Stimulated activated effector memory CD8-positive, alpha-beta T cell treated with anti-CD3 and anti-CD28 coated beads, Interleukin-12 subunit alpha, Interleukin-12 subunit beta, amount 100 ng/mL, for 72 hours (primary cell): ENCODE data around the gene FOCAD.

Experiments used
- ATAC-seq: fragments of 150-1000 bp; cut with Tn5 transposase; 2 replicates; pipeline ENCODE4 v1.10.0; 2021
- DNase-seq, 2 donors: peaks; one replicate each; pipeline ENCODE4 v3.0.0; 2021 to 2022; ENCODE audit warnings: low spot score in 2 of 2
- H3K27ac Mint-ChIP-seq: one replicate; pipeline ENCODE4 v1.8.0; 2022; ENCODE audit warnings: mild to moderate bottlenecking, mixed read lengths
- H3K36me3 Mint-ChIP-seq: one replicate; pipeline ENCODE4 v1.8.0; 2022; ENCODE audit warnings: mild to moderate bottlenecking, mixed read lengths
- H3K4me1 Mint-ChIP-seq: one replicate; pipeline ENCODE4 v1.8.0; 2022; ENCODE audit warnings: mixed read lengths
- H3K4me3 Mint-ChIP-seq: one replicate; pipeline ENCODE4 v1.8.0; 2022; ENCODE audit warnings: mild to moderate bottlenecking, mixed read lengths
- H3K9me3 Mint-ChIP-seq: one replicate; pipeline ENCODE4 v1.8.0; 2022; ENCODE audit warnings: mixed read lengths

FOCAD gene

GRCh38 chr9:20835377-20836286 is 151.6 kb downstream of the FOCAD start:
- no peak overlapping the region for H3K27ac Mint-ChIP-seq
- no peaks in the 10 kb centered on the region for H3K36me3 Mint-ChIP-seq
- ATAC-seq = peak; percentile 52
- H3K9me3 Mint-ChIP-seq = no peaks in the 10 kb centered on the region
- DNase-seq = no peak
- H3K4me1 Mint-ChIP-seq = no peaks in the 10 kb centered on the region
- H3K4me3 Mint-ChIP-seq = no peak overlapping the region

GRCh38 chr9:20837166-20837565 is 153.1 kb downstream of the FOCAD start:
- H3K4me3 Mint-ChIP-seq = no peak overlapping the region
- H3K4me1 Mint-ChIP-seq = no peaks in the 10 kb centered on the region
- DNase-seq (no peak), ATAC-seq (no peak)
- H3K27ac Mint-ChIP-seq = no peak overlapping the region
- H3K9me3 Mint-ChIP-seq = peaks cover 6% of the 10 kb centered on the region
- no peaks in the 10 kb centered on the region for H3K36me3 Mint-ChIP-seq

- DNase-seq = no peak
- no peak for ATAC-seq
- H3K36me3 Mint-ChIP-seq = no peaks in the 10 kb centered on the region
- H3K9me3 Mint-ChIP-seq = peaks cover 6% of the 10 kb centered on the region
- H3K4me3 Mint-ChIP-seq = no peak overlapping the region
- H3K27ac Mint-ChIP-seq = no peak overlapping the region
- no peaks in the 10 kb centered on the region for H3K4me1 Mint-ChIP-seq
Observed at GRCh38 chr9:20838218-20838617, 154.2 kb downstream of the FOCAD start.

DNA sequence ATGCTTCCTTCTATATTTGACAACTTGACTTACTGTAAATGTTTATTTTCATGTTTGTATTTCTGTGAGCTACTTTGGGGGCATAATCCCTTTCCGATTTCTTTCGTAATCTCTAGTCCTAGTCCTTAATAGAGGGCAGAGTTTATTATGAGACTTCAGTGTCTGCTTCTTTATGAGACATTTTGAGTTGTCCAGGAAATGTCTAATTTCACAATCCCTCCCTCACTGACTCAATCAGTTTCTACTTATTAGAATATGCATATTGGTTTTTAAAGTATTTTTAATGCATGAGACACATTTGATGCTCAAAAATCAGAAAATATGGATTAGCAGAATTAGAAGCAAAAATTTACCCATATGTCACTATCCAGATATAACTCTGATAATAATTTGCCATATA is 160.9 kb downstream of the FOCAD start:
- no peak for ATAC-seq
- Mint-ChIP-seq H3K4me3 (no peak overlapping the region), H3K4me1 (peaks cover 6% of the 10 kb centered on the region), H3K9me3 (peaks cover 6% of the 10 kb centered on the region), H3K27ac (no peak overlapping the region), H3K36me3 (no peaks in the 10 kb centered on the region)
- DNase-seq = no peak

- no peak for ATAC-seq
- H3K36me3 Mint-ChIP-seq = no peaks in the 10 kb centered on the region
- H3K9me3 Mint-ChIP-seq = no peaks in the 10 kb centered on the region
- no peak for DNase-seq
- H3K27ac Mint-ChIP-seq = no peak overlapping the region
- H3K4me1 Mint-ChIP-seq = peaks cover 6% of the 10 kb centered on the region
- H3K4me3 Mint-ChIP-seq = no peak overlapping the region
Observed at GRCh38 chr9:20848490-20848889, 164.4 kb downstream of the FOCAD start.

DNA sequence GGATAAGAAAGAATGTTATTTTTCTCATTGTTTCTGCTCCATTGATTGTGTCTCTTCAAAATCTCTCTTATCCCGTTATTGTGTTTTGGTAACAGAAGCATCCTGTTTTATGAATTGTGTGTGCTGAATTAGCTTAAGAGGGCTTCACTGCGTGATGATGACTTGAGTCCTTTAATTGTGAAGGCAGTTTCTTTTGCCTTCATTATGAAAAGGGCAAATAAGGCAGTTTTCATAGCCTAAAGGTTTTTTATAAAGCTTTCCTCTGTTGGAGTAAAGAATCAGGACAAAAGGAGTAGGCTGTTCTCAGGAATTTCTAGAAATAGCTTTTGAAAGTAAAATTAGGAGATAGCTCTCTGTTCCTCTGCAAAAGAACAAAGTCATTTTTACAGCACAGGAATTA is 169.8 kb downstream of the FOCAD start:
- peaks cover 3% of the 10 kb centered on the region for H3K9me3 Mint-ChIP-seq
- DNase-seq (no peak), ATAC-seq (no peak)
- no peaks in the 10 kb centered on the region for H3K4me1 Mint-ChIP-seq
- H3K4me3 Mint-ChIP-seq = no peak overlapping the region
- no peaks in the 10 kb centered on the region for H3K36me3 Mint-ChIP-seq
- H3K27ac Mint-ChIP-seq = no peak overlapping the region

GRCh38 chr9:20854444-20854843 is 170.4 kb downstream of the FOCAD start:
- ATAC-seq (no peak), DNase-seq (no peak)
- Mint-ChIP-seq H3K4me1 (no peaks in the 10 kb centered on the region), H3K27ac (no peak overlapping the region), H3K36me3 (no peaks in the 10 kb centered on the region), H3K4me3 (no peak overlapping the region), H3K9me3 (peaks cover 3% of the 10 kb centered on the region)

GRCh38 chr9:20863945-20864344 is 179.9 kb downstream of the FOCAD start:
- Mint-ChIP-seq H3K4me3 (no peak overlapping the region), H3K27ac (no peak overlapping the region), H3K36me3 (peaks cover 10% of the 10 kb centered on the region), H3K9me3 (no peaks in the 10 kb centered on the region), H3K4me1 (no peaks in the 10 kb centered on the region)
- ATAC-seq = no peak
- no peak for DNase-seq

DNA sequence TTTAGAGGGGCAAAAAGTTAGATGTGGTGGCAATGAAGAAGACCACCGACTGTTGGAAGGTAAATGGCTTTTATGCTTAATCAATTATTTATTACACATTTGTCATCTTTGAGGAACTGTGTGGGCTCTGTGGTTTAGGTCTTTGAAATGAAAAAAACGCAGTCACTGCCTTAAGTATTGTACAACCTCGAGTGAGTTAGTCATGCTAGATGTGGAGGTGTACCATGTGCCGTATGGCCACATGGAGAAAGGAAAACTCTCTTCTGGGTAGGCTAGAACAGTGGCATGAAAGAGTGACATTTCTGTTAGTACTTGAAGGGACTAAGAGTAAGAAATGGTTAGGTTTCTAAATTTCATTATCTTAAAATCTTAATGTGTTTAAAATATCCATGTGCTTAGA is 181.3 kb downstream of the FOCAD start:
- Mint-ChIP-seq H3K27ac (no peak overlapping the region), H3K4me3 (no peak overlapping the region), H3K4me1 (no peaks in the 10 kb centered on the region), H3K36me3 (peaks cover 10% of the 10 kb centered on the region), H3K9me3 (no peaks in the 10 kb centered on the region)
- peak; percentile 68 for ATAC-seq
- DNase-seq = no peak

DNA sequence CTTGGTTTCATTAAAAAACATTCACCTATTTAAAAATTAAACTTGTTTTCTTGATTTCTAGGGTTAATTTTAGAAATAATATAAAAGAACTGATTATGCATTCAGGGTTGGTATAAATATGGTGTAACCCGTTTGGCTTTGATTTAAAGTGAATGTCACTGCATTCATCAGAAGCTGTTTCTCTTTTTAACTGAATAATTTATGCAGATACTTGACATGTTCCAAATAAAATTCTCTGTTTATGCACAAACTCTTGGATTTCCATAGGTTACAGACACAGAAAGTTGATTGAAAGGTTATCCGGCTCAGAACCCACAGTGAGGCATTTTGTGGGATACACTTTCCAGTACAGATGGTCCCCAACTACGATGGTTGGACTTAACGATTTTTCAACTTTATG is 186.1 kb downstream of the FOCAD start:
- ATAC-seq = no peak
- H3K4me3 Mint-ChIP-seq = no peak overlapping the region

GRCh38 chr9:20872340-20872977 is 188.4 kb downstream of the FOCAD start:
- Mint-ChIP-seq H3K4me1 (peaks cover 6% of the 10 kb centered on the region), H3K4me3 (no peak overlapping the region), H3K9me3 (no peaks in the 10 kb centered on the region), H3K27ac (no peak overlapping the region), H3K36me3 (no peaks in the 10 kb centered on the region)
- DNase-seq (no peak), ATAC-seq (no peak)

More for the DNA sequence above, 186.1 kb downstream of the FOCAD start:
- no peak for DNase-seq
- Mint-ChIP-seq H3K4me1 (peaks cover 6% of the 10 kb centered on the region), H3K36me3 (peaks cover 4% of the 10 kb centered on the region), H3K9me3 (no peaks in the 10 kb centered on the region), H3K27ac (no peak overlapping the region)

GRCh38 chr9:20873240-20873865 is 189.3 kb downstream of the FOCAD start:
- no peak overlapping the region for H3K27ac Mint-ChIP-seq
- H3K9me3 Mint-ChIP-seq = no peaks in the 10 kb centered on the region
- ATAC-seq (no peak), DNase-seq (no peak)
- no peaks in the 10 kb centered on the region for H3K36me3 Mint-ChIP-seq
- no peak overlapping the region for H3K4me3 Mint-ChIP-seq
- H3K4me1 Mint-ChIP-seq = peaks cover 6% of the 10 kb centered on the region

- DNase-seq = no peak
- no peaks in the 10 kb centered on the region for H3K4me1 Mint-ChIP-seq
- H3K27ac Mint-ChIP-seq = no peak overlapping the region
- no peak overlapping the region for H3K4me3 Mint-ChIP-seq
- no peaks in the 10 kb centered on the region for H3K9me3 Mint-ChIP-seq
- ATAC-seq = no peak
- peaks cover 6% of the 10 kb centered on the region for H3K36me3 Mint-ChIP-seq
Observed at GRCh38 chr9:20880271-20880670, 196.2 kb downstream of the FOCAD start.

DNA sequence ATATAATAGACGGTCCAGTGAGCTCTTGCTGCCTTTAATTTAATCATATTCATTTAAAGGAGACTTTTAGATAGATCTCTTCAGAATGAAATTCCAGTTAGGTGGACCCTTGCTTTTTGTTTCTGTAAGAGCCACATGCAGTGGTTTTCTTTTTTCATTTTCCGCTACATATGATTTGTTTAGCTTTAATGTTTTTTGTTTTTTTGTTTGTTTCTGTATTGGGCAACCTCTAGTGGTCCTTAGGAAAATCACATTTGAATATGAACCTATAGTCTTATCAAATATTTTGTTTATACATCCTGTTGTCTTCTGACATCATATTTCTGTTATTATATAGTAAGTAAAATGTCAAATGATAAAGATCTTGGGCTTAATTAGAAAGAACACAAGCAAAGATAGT is 196.6 kb downstream of the FOCAD start:
- DNase-seq = no peak
- Mint-ChIP-seq H3K9me3 (no peaks in the 10 kb centered on the region), H3K4me1 (no peaks in the 10 kb centered on the region), H3K36me3 (peaks cover 6% of the 10 kb centered on the region), H3K4me3 (no peak overlapping the region), H3K27ac (no peak overlapping the region)
- no peak for ATAC-seq

GRCh38 chr9:20884985-20885593 is 201.0 kb downstream of the FOCAD start:
- Mint-ChIP-seq H3K4me3 (no peak overlapping the region), H3K4me1 (no peaks in the 10 kb centered on the region), H3K9me3 (no peaks in the 10 kb centered on the region), H3K27ac (no peak overlapping the region), H3K36me3 (peaks cover 12% of the 10 kb centered on the region)
- DNase-seq (peak; percentile 22 to 62), ATAC-seq (peak; percentile 53)
